Breast epithelium (tissue), 4 donors: ENCODE data around the gene KCNJ10. TPM values are rescaled to one million over a fixed set of nuclear protein-coding genes. Genes with fewer than 3 reads are reported as not detected.

Experiments used
- DNase-seq, 2 donors: peaks; one replicate each; pipeline ENCODE4 v3.0.0-alpha.2; 2019; ENCODE audit warnings: low spot score in 2 of 2
- H3K27ac ChIP-seq, 2 donors: fragments of 200-600 bp; sonication (generic) in 1 of 2; one replicate each; pipeline ENCODE4 v1.5.1; 2016 to 2019; ENCODE audit warnings: mild to moderate bottlenecking in 1 of 2
- H3K27me3 ChIP-seq, 2 donors: fragments of 200-600 bp; sonication (generic) in 1 of 2; one replicate each; pipeline versions ENCODE4 v1.5.1 to v1.6.0; 2017 to 2019; ENCODE audit warnings: control low read depth in 1 of 2, mild to moderate bottlenecking in 1 of 2
- H3K36me3 ChIP-seq: fragments of 200-600 bp; one replicate; pipeline ENCODE4 v1.5.1; 2019
- H3K4me1 ChIP-seq, 2 donors: fragments of 200-600 bp; sonication (generic); one replicate each; pipeline ENCODE4 v1.5.1; 2016 to 2019; ENCODE audit warnings: control low read depth in 1 of 2
- H3K4me3 ChIP-seq, 3 donors: fragments of 200-600 bp; sonication (generic); 1 replicate in 2 of 3; 2 replicates in 1 of 3; pipeline ENCODE4 v1.5.1; 2016 to 2019; ENCODE audit warnings: mild to moderate bottlenecking in 3 of 3, moderate library complexity in 2 of 3
- H3K9me3 ChIP-seq, 2 donors: fragments of 200-600 bp; sonication (generic) in 1 of 2; one replicate each; pipeline ENCODE4 v1.5.1; 2016 to 2019; ENCODE audit warnings: control low read depth in 1 of 2
- CTCF ChIP-seq, 3 donors: fragments of 450-650 bp; IDR thresholded peaks; one replicate each; pipeline ENCODE4 v1.5.1; 2016 to 2017; ENCODE audit warnings: antibody characterized with exemption in 3 of 3, mild to moderate bottlenecking in 3 of 3, moderate library complexity in 3 of 3
- POLR2A ChIP-seq: fragments of 450-650 bp; IDR thresholded peaks from one replicate; pipeline ENCODE4 v1.6.1; 2016; ENCODE audit warnings: antibody characterized with exemption, mild to moderate bottlenecking, moderate library complexity
- POLR2AphosphoS5 ChIP-seq, 3 donors: sonication (generic); formaldehyde crosslinking; IDR thresholded peaks; one replicate each; pipeline ENCODE4 v1.6.1; 2017; ENCODE audit warnings: antibody characterized with exemption in 3 of 3
- intact Hi-C: fragments of 100-400 bp; cut with DNase I; formaldehyde crosslinking; loops from one replicate; pipeline ENCODE4 v1.15.1; 2023; ENCODE audit warnings: low total_unique reads
- total RNA-seq, 3 donors: library from RNA; depleted of rRNA; stranded (reverse); fragments of >200 nt; gene quantifications; one replicate each; pipeline ENCODE4 v1.1.0, GENCODE V29; 2016

The KCNJ10 gene
- total RNA-seq, 3 donors from 2014 or later: 0.15 TPM; not detected in 2

GRCh38 chr1:160005070-160005469, 64.9 kb downstream of the KCNJ10 start:
- DNase-seq: no peak
- no peaks in the 10 kb centered on the region for H3K27me3 ChIP-seq
- H3K4me1 ChIP-seq: no peaks in the 10 kb centered on the region
- H3K9me3 ChIP-seq: no peaks in the 10 kb centered on the region
- TF ChIP-seq POLR2A: no peak
- TF ChIP-seq POLR2AphosphoS5 (IDR thresholded peaks at IDR 0.05): no peak
- intact Hi-C loops: loop anchor here (5.0 kb wide), 1 partner anchor 68 kb away; no protein-coding TSS in a partner anchor
- H3K4me3 ChIP-seq: no peak overlapping the region
- H3K36me3 ChIP-seq: no peaks in the 10 kb centered on the region
- no peak overlapping the region for H3K27ac ChIP-seq

- H3K27ac ChIP-seq: no peak overlapping the region
- no peaks in the 10 kb centered on the region for H3K36me3 ChIP-seq
- no peaks in the 10 kb centered on the region for H3K9me3 ChIP-seq
- DNase-seq: no peak
- H3K27me3 ChIP-seq: no peaks in the 10 kb centered on the region
- no peak overlapping the region for H3K4me3 ChIP-seq
- H3K4me1 ChIP-seq: no peaks in the 10 kb centered on the region
- TF ChIP-seq POLR2A: no peak
- intact Hi-C loops: no loop called here
These were observed 65.5 kb downstream of the KCNJ10 start for GRCh38 chr1:160004425-160004824.

GRCh38 chr1:160004001-160004400, 66.0 kb downstream of the KCNJ10 start:
- no peak for DNase-seq
- Histone ChIP-seq H3K4me1 (no peaks in the 10 kb centered on the region), H3K27ac (no peak overlapping the region), H3K4me3 (no peak overlapping the region), H3K9me3 (no peaks in the 10 kb centered on the region), H3K27me3 (no peaks in the 10 kb centered on the region), H3K36me3 (no peaks in the 10 kb centered on the region)
- no peak for TF ChIP-seq POLR2A
- no peak for TF ChIP-seq CTCF (IDR thresholded peaks at IDR 0.05)
- TF ChIP-seq POLR2AphosphoS5 (IDR thresholded peaks at IDR 0.05): no peak
- intact Hi-C loops: no loop called here

- H3K36me3 ChIP-seq: no peaks in the 10 kb centered on the region
- DNase-seq: no peak
- no peak overlapping the region for H3K4me3 ChIP-seq
- no peaks in the 10 kb centered on the region for H3K9me3 ChIP-seq
- no peaks in the 10 kb centered on the region for H3K27me3 ChIP-seq
- H3K27ac ChIP-seq: no peak overlapping the region
- intact Hi-C loops: no loop called here
- TF ChIP-seq CTCF (IDR thresholded peaks at IDR 0.05) (no peak), POLR2AphosphoS5 (IDR thresholded peaks at IDR 0.05) (no peak), POLR2A (no peak)
- H3K4me1 ChIP-seq: no peaks in the 10 kb centered on the region
These were observed 68.5 kb downstream of the KCNJ10 start for GRCh38 chr1:160001440-160001839.

GRCh38 chr1:159999204-159999603, 70.8 kb downstream of the KCNJ10 start:
- intact Hi-C loops: no loop called here
- TF ChIP-seq POLR2A (no peak), CTCF (IDR thresholded peaks at IDR 0.05) (no peak), POLR2AphosphoS5 (IDR thresholded peaks at IDR 0.05) (no peak)
- no peaks in the 10 kb centered on the region for H3K27me3 ChIP-seq
- H3K36me3 ChIP-seq: no peaks in the 10 kb centered on the region
- no peak overlapping the region for H3K27ac ChIP-seq
- no peak for DNase-seq
- H3K4me3 ChIP-seq: no peak overlapping the region
- H3K4me1 ChIP-seq: no peaks in the 10 kb centered on the region
- no peaks in the 10 kb centered on the region for H3K9me3 ChIP-seq

- H3K36me3 ChIP-seq: no peaks in the 10 kb centered on the region
- no peak for TF ChIP-seq POLR2AphosphoS5 (IDR thresholded peaks at IDR 0.05)
- no peak for TF ChIP-seq CTCF (IDR thresholded peaks at IDR 0.05)
- no peak for TF ChIP-seq POLR2A
- H3K27me3 ChIP-seq: no peaks in the 10 kb centered on the region
- H3K27ac ChIP-seq: no peak overlapping the region
- H3K4me1 ChIP-seq: no peaks in the 10 kb centered on the region
- intact Hi-C loops: no loop called here
- no peaks in the 10 kb centered on the region for H3K9me3 ChIP-seq
- no peak for DNase-seq
- no peak overlapping the region for H3K4me3 ChIP-seq
These were observed 73.3 kb downstream of the KCNJ10 start for GRCh38 chr1:159996653-159997052.
